Suppressor macrophage (primary cell): ENCODE results near the gene ZNF729.
"Not testable (repeated sequence)": the region's sequence is repeated elsewhere in the genome, so short reads cannot be mapped to it uniquely, and the experiment has no call there.

Source experiments
- DNase-seq, 4 experiments: peaks; one replicate each; pipeline ENCODE4 v3.0.0-alpha.2; 2020 to 2022
- total RNA-seq, 17 experiments: gene quantifications; one replicate each; lab custom pipeline; 2026; ENCODE audit warnings: mixed read lengths in 6 of 17, inconsistent platforms in 3 of 17; lab: John Stamatoyannopoulos, UW

Gene ZNF729
- total RNA-seq = 0 to 0.99 (median 0) reads per million in 17 experiments

DNA sequence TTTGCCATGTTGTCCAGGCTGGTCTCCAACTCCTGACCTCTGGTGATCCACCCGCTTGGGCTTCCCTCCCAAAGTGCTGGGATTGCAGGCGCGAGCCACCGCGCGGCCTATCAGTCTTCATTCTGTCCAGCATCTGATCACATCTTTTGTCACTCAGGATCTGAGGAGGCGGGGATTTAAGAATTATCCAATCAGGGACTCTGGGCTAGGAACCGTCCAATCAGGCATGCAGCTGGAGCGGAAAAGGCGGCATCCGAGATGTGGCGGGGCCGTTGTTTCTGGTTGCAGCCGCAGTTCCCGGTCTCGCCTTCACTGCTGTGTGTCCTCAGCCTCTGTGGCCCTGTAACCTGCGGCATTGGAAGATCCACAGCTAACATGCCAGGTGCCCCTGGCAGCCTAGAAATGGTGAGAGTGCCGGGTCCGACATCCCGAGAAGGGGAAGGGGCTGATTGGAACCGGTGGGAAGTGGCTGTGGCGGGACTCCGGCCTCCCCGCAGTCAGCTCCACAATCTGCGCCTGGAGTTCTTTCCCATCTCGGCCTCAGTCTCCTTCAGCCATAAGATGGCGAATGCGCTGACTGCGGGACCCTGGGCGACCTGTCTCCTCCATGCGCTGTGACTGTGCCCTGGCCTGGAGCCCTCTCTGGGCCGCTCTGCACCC, at the start of gene ZNF729:
ZNF729 (plus strand) TSS at position 291 of the 660 bp plus-strand sequence; CDS start at position 376, 85 bp downstream.
- no peak for DNase-seq

- no peak for DNase-seq
Measured at GRCh38 chr19:22256856-22257255, 29.4 kb upstream of the ZNF729 start.

DNA sequence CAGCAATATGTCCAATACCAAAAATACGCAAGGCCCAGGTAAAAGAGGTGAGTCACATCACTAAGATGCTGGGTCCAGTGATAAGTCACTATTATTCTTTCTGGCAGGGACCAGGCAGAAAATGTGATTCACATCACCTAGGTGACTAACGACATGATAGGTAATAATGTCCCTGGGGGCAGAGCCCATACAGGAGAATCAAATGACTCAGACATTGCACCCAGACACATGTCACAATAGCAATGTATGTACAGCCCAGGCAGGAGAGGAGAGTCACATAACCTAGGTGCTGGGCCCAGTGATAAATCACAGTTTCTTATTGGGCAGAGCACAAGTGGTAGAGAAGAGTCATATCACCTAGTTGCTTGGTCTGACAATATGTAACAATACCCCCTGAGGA, 28.9 kb upstream of the ZNF729 start:
- DNase-seq = no peak

DNA sequence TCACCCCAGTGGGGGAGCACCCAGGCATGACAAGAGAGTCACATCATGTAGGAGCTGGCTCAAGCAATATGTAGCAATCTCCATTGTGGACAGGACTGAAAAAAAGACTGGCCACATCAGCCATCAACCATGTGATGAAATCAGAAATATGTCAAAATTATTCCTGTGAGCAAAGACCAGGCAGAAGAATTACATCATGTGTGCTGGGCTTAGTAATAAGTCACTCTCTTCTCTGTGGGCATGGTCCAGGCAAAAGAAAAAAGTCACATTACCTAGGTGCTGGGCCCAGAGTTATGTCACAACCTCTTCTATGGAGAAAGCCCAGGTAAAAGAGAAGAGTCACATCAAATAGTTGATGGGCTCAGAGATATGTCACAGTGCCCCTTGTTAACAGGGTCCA, 28.3 kb upstream of the ZNF729 start:
- no peak for DNase-seq

DNA sequence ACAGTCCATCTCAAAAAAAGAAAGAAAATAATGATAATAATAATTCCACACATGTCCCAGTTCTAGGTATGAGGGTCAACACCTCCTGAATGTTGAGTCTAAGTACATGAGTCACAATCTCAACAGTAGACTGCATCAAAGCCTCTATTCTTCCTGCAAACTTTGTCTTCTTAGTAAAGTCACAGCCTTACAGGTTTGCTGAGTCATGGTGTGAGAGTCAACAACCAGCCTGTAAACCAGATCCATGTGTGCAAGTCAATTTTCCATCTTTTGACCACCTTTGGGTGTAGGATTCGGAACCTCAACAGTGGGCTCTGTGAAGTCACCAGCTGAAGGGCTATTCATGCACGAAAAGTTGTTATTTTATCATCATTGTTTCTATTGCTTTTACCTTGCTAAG, 25.7 kb upstream of the ZNF729 start:
- DNase-seq = no peak

- DNase-seq = no peak
Measured at GRCh38 chr19:22261596-22261995, 24.6 kb upstream of the ZNF729 start.

DNA sequence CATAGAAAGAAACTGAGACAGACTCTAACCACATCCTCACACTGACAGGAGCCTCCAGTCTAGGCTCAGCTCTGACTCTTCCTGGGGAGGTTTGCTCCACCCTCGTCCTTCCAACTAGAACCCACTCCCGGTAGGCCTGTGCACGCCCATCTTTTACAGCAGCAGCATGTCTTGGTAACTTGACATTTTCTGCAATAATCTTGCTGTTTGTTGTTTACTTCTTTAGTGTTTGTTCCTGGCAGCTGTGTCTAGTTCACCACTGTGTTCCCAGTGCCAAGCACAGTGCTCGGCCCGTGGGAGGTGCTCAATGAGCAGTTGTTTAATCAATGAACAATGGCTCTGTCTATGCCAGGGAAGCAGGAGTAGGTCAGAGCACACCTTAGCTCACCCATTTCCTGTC, 23.1 kb upstream of the ZNF729 start:
- DNase-seq = no peak

DNA sequence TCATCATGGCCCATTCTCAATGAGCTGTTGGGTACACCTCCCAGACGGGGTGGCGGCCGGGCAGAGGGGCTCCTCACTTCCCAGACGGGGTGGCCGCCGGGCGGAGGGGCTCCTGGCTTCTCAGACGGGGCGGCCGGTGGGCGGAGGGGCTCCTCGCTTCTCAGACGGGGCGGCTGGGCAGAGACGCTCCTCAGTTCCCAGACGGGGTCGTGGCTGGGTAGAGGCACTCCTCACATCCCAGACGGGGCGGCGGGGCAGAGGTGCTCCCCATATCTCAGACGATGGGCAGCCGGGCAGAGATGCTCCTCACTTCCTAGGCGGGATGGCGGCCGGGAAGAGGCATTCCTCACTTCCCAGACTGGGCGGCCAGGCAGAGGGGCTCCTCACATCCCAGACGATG, 35.3 kb downstream of the ZNF729 start:
- DNase-seq = not testable (repeated sequence)

- no peak for DNase-seq
Measured at GRCh38 chr19:22326219-22326618, 40.0 kb downstream of the ZNF729 start.

- no peak for DNase-seq
Measured at GRCh38 chr19:22327321-22327720, 41.1 kb downstream of the ZNF729 start.

- no peak for DNase-seq
Measured at GRCh38 chr19:22331521-22331920, 45.3 kb downstream of the ZNF729 start.

- DNase-seq = no peak
Measured at GRCh38 chr19:22332924-22333323, 46.7 kb downstream of the ZNF729 start.

GRCh38 chr19:22335716-22336115, 49.5 kb downstream of the ZNF729 start:
- DNase-seq = no peak

GRCh38 chr19:22354665-22355064, 68.4 kb downstream of the ZNF729 start:
- no peak for DNase-seq
